Kidney epithelial cell (primary cell): ENCODE data around the gene TRAPPC11. TPM values are rescaled to one million over a fixed set of nuclear protein-coding genes. Genes with fewer than 3 reads are reported as not detected.

Experiments used
- DNase-seq: peaks from one replicate; pipeline ENCODE4 v3.0.0-alpha.2; 2010; ENCODE audit warnings: low read depth
- H3K27me3 ChIP-seq: 2 replicates; pipeline ENCODE4 v1.6.0; 2011; ENCODE audit warnings: low read length; ENCODE audit not compliant: control insufficient read depth, insufficient read depth
- H3K36me3 ChIP-seq: 2 replicates; pipeline ENCODE4 v1.5.1; 2011; ENCODE audit warnings: low read length; ENCODE audit not compliant: control insufficient read depth, insufficient read depth
- H3K4me3 ChIP-seq: 2 replicates; pipeline ENCODE4 v1.5.1; 2011; ENCODE audit warnings: low read depth, mild to moderate bottlenecking, control low read depth, low read length
- CTCF ChIP-seq: IDR thresholded peaks from 2 replicates; pipeline ENCODE4 v1.5.1; 2011; ENCODE audit warnings: mild to moderate bottlenecking, moderate library complexity, low read length, control low read depth, inconsistent platforms; ENCODE audit not compliant: insufficient read depth, poor library complexity, severe bottlenecking
- total RNA-seq: library from RNA; depleted of rRNA; stranded (reverse); fragments of >200 nt; gene quantifications from 2 replicates; pipeline ENCODE4 v1.2.3, GENCODE V29; 2015

Gene TRAPPC11
- total RNA-seq, result 30.3 and 39.1 TPM in 2 replicates

- peak within 1 kb of the TSS; percentile 60 for H3K4me3 ChIP-seq
- no peaks in the 10 kb centered on the region for H3K27me3 ChIP-seq
- DNase-seq, result peak; percentile 92
- H3K36me3 ChIP-seq, result no peaks in the 10 kb centered on the region
- peak; percentile 8 for TF ChIP-seq CTCF
Measured at GRCh38 chr4:183659029-183659871, at the start of gene TRAPPC11, which contains the start of gene RWDD4. TSS of gene TRAPPC11 (plus strand) at chr4:183659293. CDS start at chr4:183663868, 4,575 bp downstream. TSS of gene RWDD4 (minus strand) at chr4:183659185. CDS start at chr4:183658952, 233 bp downstream.

- no peak for TF ChIP-seq CTCF
- Histone ChIP-seq H3K4me3 (no peak overlapping the region), H3K36me3 (no peaks in the 10 kb centered on the region), H3K27me3 (no peaks in the 10 kb centered on the region)
- no peak for DNase-seq
Measured at GRCh38 chr4:183610033-183610432, 49.1 kb upstream of the TRAPPC11 start.

- TF ChIP-seq CTCF, result no peak
- H3K4me3 ChIP-seq, result no peak overlapping the region
Measured at GRCh38 chr4:183610613-183611012, 48.5 kb upstream of the TRAPPC11 start.

GRCh38 chr4:183611210-183611830 lies 47.8 kb upstream of the TRAPPC11 start:
- TF ChIP-seq CTCF, result no peak
- no peak for DNase-seq
- H3K4me3 ChIP-seq, result no peak overlapping the region
- H3K36me3 ChIP-seq, result no peaks in the 10 kb centered on the region
- H3K27me3 ChIP-seq, result no peaks in the 10 kb centered on the region

More at GRCh38 chr4:183610613-183611012, 48.5 kb upstream of the TRAPPC11 start:
- Histone ChIP-seq H3K36me3 (no peaks in the 10 kb centered on the region), H3K27me3 (no peaks in the 10 kb centered on the region)
- DNase-seq, result no peak

GRCh38 chr4:183612329-183613250 lies 46.5 kb upstream of the TRAPPC11 start:
- H3K36me3 ChIP-seq, result no peaks in the 10 kb centered on the region
- no peaks in the 10 kb centered on the region for H3K27me3 ChIP-seq
- TF ChIP-seq CTCF, result no peak
- no peak for DNase-seq
- no peak overlapping the region for H3K4me3 ChIP-seq
